Peyer's patch (tissue), 4 donors: ENCODE data around the gene MECP2.

ENCODE experiments used
- POLR2A ChIP-seq, 2 donors: fragments of 450-650 bp; IDR thresholded peaks; one replicate each; pipeline ENCODE4 v1.5.1; 2017; ENCODE audit warnings: antibody characterized with exemption in 2 of 2, mild to moderate bottlenecking in 2 of 2, moderate library complexity in 2 of 2
- TF ChIP-seq, protein P1 (sequence below), 6 experiments: fragments of 450-650 bp in 4 of 6; fragments of 200-600 bp in 2 of 6; sonication (generic) in 1 of 6; IDR thresholded peaks; one replicate each; pipeline ENCODE4 v1.5.1; 2017 to 2019; ENCODE audit warnings: antibody characterized with exemption in 6 of 6, mild to moderate bottlenecking in 3 of 6, moderate library complexity in 1 of 6

- no peak for TF ChIP-seq POLR2A (IDR thresholded peaks at IDR 0.05)
- TF ChIP-seq, protein P1, sequence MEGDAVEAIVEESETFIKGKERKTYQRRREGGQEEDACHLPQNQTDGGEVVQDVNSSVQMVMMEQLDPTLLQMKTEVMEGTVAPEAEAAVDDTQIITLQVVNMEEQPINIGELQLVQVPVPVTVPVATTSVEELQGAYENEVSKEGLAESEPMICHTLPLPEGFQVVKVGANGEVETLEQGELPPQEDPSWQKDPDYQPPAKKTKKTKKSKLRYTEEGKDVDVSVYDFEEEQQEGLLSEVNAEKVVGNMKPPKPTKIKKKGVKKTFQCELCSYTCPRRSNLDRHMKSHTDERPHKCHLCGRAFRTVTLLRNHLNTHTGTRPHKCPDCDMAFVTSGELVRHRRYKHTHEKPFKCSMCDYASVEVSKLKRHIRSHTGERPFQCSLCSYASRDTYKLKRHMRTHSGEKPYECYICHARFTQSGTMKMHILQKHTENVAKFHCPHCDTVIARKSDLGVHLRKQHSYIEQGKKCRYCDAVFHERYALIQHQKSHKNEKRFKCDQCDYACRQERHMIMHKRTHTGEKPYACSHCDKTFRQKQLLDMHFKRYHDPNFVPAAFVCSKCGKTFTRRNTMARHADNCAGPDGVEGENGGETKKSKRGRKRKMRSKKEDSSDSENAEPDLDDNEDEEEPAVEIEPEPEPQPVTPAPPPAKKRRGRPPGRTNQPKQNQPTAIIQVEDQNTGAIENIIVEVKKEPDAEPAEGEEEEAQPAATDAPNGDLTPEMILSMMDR (IDR thresholded peaks at IDR 0.05): no peak
Measured at GRCh38 chrX:154142950-154143745, 45.6 kb upstream of the MECP2 start.
